Fibroblast of the aortic adventitia (primary cell): ENCODE data around the gene EPOP. TPM values are rescaled to one million over a fixed set of nuclear protein-coding genes. Genes with fewer than 3 reads are reported as not detected.
"Not testable (repeated sequence)": the region's sequence is repeated elsewhere in the genome, so short reads cannot be mapped to it uniquely, and the experiment has no call there.

Source experiments
- DNase-seq: peaks from one replicate; pipeline ENCODE4 v3.0.0-alpha.2; 2010; ENCODE audit warnings: low read depth
- H3K4me3 ChIP-seq: 2 replicates; pipeline ENCODE4 v1.5.1; 2011; ENCODE audit warnings: low read depth, mild to moderate bottlenecking, control low read depth, low read length, moderate library complexity
- CTCF ChIP-seq: IDR thresholded peaks from 2 replicates; pipeline ENCODE4 v1.5.1; 2011; ENCODE audit warnings: mild to moderate bottlenecking, low read length, control low read depth, inconsistent platforms; ENCODE audit not compliant: insufficient read depth
- total RNA-seq: library from RNA; depleted of rRNA; stranded (reverse); fragments of >200 nt; gene quantifications from 2 replicates; pipeline ENCODE4 v1.2.3, GENCODE V29; 2012; ENCODE audit warnings: low replicate concordance

EPOP gene
- total RNA-seq, 1 donor = 0.99 TPM

GRCh38 chr17:38637951-38638350, 36.8 kb downstream of the EPOP start:
- no peak overlapping the region for H3K4me3 ChIP-seq
- no peak for DNase-seq
- TF ChIP-seq CTCF = no peak

GRCh38 chr17:38636054-38636453, 38.7 kb downstream of the EPOP start:
- no peak overlapping the region for H3K4me3 ChIP-seq
- DNase-seq = no peak
- TF ChIP-seq CTCF = no peak

GRCh38 chr17:38632334-38632733, 42.4 kb downstream of the EPOP start:
- H3K4me3 ChIP-seq = no peak overlapping the region
- no peak for DNase-seq
- TF ChIP-seq CTCF = no peak

- DNase-seq = no peak
- no peak for TF ChIP-seq CTCF
- H3K4me3 ChIP-seq = no peak overlapping the region
Measured at GRCh38 chr17:38628441-38628840, 46.3 kb downstream of the EPOP start.

GRCh38 chr17:38627957-38628356, 46.8 kb downstream of the EPOP start:
- no peak for TF ChIP-seq CTCF
- no peak for DNase-seq
- H3K4me3 ChIP-seq = no peak overlapping the region

GRCh38 chr17:38626606-38627226, 48.0 kb downstream of the EPOP start:
- H3K4me3 ChIP-seq, DNase-seq: not testable (repeated sequence)

- DNase-seq = no peak
- TF ChIP-seq CTCF = no peak
- H3K4me3 ChIP-seq = no peak overlapping the region
Measured at GRCh38 chr17:38625482-38625881, 49.3 kb downstream of the EPOP start.

GRCh38 chr17:38624782-38625355, 49.9 kb downstream of the EPOP start:
- not testable (repeated sequence) for H3K4me3 ChIP-seq, DNase-seq
